ENCODE data around the gene CYSRT1.

The CYSRT1 gene

GRCh38 chr9:137186385-137186784 lies 38.6 kb upstream of the CYSRT1 start:
- H3K27me3 ChIP-seq (replicated peaks in 2 of 5; ENCODE audit: control insufficient read depth in 4 of 5, insufficient read depth in 5 of 5, low read length in 4 of 5): no peaks in the 10 kb centered on the region
- no peak overlapping the region for H3K27ac ChIP-seq (ENCODE audit: insufficient read depth in 1 of 2, low read depth in 1 of 2, low read length in 2 of 2, poor library complexity in 1 of 2, severe bottlenecking in 2 of 2)
- H3K4me3 ChIP-seq (ENCODE audit: control insufficient read depth in 1 of 7, extremely low read depth in 1 of 7, insufficient read depth in 4 of 7, low read depth in 2 of 7, low read length in 6 of 7): no peak overlapping the region
- ChIA-PET CTCF (interaction anchor here (1.8 to 6.1 kb wide), 2 partner anchors 10 to 15 kb away, joined by 5 to 33 read pairs; partner anchors contain the start of gene TPRN), POLR2A (interaction anchor here (0.6 kb wide), 1 partner anchor 437 kb away, joined by 8 read pairs; no protein-coding TSS in a partner anchor)
- WGBS (ENCODE audit: insufficient coverage): 96% methylated on average over 4 of the region's 6 CpGs
- DNase-seq: no peak
- no peaks in the 10 kb centered on the region for H3K9me3 ChIP-seq (ENCODE audit: control extremely low read depth in 1 of 5, control insufficient read depth in 4 of 5, insufficient read depth in 2 of 5, low read depth in 1 of 5, low read length in 4 of 5)
- H3K4me1 ChIP-seq (ENCODE audit: control extremely low read depth in 1 of 4, control insufficient read depth in 4 of 4, insufficient read depth in 4 of 4, low read length in 3 of 4): peaks cover 3 to 39% (median 36%) of the 10 kb centered on the region in 4 experiments
- H3K36me3 ChIP-seq (ENCODE audit: control insufficient read depth in 4 of 4, insufficient read depth in 4 of 4, low read length in 3 of 4): peaks cover 5 to 71% (median 48%) of the 10 kb centered on the region in 4 experiments

GRCh38 chr9:137187386-137187785 lies 37.6 kb upstream of the CYSRT1 start:
- no peak for DNase-seq
- H3K27me3 ChIP-seq (replicated peaks in 2 of 5; ENCODE audit: control insufficient read depth in 4 of 5, insufficient read depth in 5 of 5, low read length in 4 of 5): no peaks in the 10 kb centered on the region

GRCh38 chr9:137188086-137188489 lies 36.9 kb upstream of the CYSRT1 start:
- Histone ChIP-seq H3K27ac (ENCODE audit: insufficient read depth in 1 of 2, low read depth in 1 of 2, low read length in 2 of 2, poor library complexity in 1 of 2, severe bottlenecking in 2 of 2) (peak overlapping the region; percentile 70 to 90), H3K27me3 (replicated peaks in 2 of 5; ENCODE audit: control insufficient read depth in 4 of 5, insufficient read depth in 5 of 5, low read length in 4 of 5) (no peaks in the 10 kb centered on the region), H3K9me3 (ENCODE audit: control extremely low read depth in 1 of 5, control insufficient read depth in 4 of 5, insufficient read depth in 2 of 5, low read depth in 1 of 5, low read length in 4 of 5) (no peaks in the 10 kb centered on the region), H3K4me3 (ENCODE audit: control insufficient read depth in 1 of 7, extremely low read depth in 1 of 7, insufficient read depth in 4 of 7, low read depth in 2 of 7, low read length in 6 of 7) (peak overlapping the region; percentile 90 to 99 (median 96)), H3K36me3 (ENCODE audit: control insufficient read depth in 4 of 4, insufficient read depth in 4 of 4, low read length in 3 of 4) (peaks cover 5 to 74% (median 41%) of the 10 kb centered on the region in 4 experiments), H3K4me1 (ENCODE audit: control extremely low read depth in 1 of 4, control insufficient read depth in 4 of 4, insufficient read depth in 4 of 4, low read length in 3 of 4) (peaks cover 3 to 39% (median 36%) of the 10 kb centered on the region in 4 experiments)
- WGBS (ENCODE audit: insufficient coverage): 1% methylated on average over 21 of the region's 31 CpGs
- ChIA-PET POLR2A (interaction anchor here (1.3 to 2.0 kb wide), 2 partner anchors 18 to 36 kb away, joined by 4 read pairs; partner anchors contain the start of gene CYSRT1), CTCF (interaction anchor here (1.0 to 6.1 kb wide), 10 partner anchors 8 to 100 kb away, joined by 3 to 33 read pairs (median 4); partner anchors contain the start of genes RNF224 and TPRN)
- no peak for DNase-seq

More at GRCh38 chr9:137187386-137187785, 37.6 kb upstream of the CYSRT1 start:
- H3K36me3 ChIP-seq (ENCODE audit: control insufficient read depth in 4 of 4, insufficient read depth in 4 of 4, low read length in 3 of 4): peaks cover 5 to 75% (median 48%) of the 10 kb centered on the region in 4 experiments
- ChIA-PET POLR2A (interaction anchor here (2.0 kb wide), 1 partner anchor 19 kb away, joined by 4 read pairs; no protein-coding TSS in a partner anchor), CTCF (interaction anchor here (1.5 to 6.1 kb wide), 6 partner anchors 7 to 50 kb away, joined by 3 to 33 read pairs (median 7); partner anchors contain the start of genes RNF224 and TPRN)
- H3K27ac ChIP-seq (ENCODE audit: insufficient read depth in 1 of 2, low read depth in 1 of 2, low read length in 2 of 2, poor library complexity in 1 of 2, severe bottlenecking in 2 of 2): peak overlapping the region; percentile 70 to 90
- H3K4me1 ChIP-seq (ENCODE audit: control extremely low read depth in 1 of 4, control insufficient read depth in 4 of 4, insufficient read depth in 4 of 4, low read length in 3 of 4): peaks cover 3 to 39% (median 36%) of the 10 kb centered on the region in 4 experiments
- H3K4me3 ChIP-seq (ENCODE audit: control insufficient read depth in 1 of 7, extremely low read depth in 1 of 7, insufficient read depth in 4 of 7, low read depth in 2 of 7, low read length in 6 of 7): peak overlapping the region; percentile 90 to 99 (median 96)
- H3K9me3 ChIP-seq (ENCODE audit: control extremely low read depth in 1 of 5, control insufficient read depth in 4 of 5, insufficient read depth in 2 of 5, low read depth in 1 of 5, low read length in 4 of 5): no peaks in the 10 kb centered on the region
- 95% methylated on average over 13 of the region's 15 CpGs for WGBS (ENCODE audit: insufficient coverage)

GRCh38 chr9:137188490-137189296 lies 36.3 kb upstream of the CYSRT1 start, which contains the start of the genes ANAPC2 and SSNA1:
Gene ANAPC2 (minus strand): TSS chr9:137188560. CDS start chr9:137188532, 28 bp downstream.
Gene SSNA1 (plus strand): TSS chr9:137188676. CDS start chr9:137188727, 51 bp downstream.
- under 1% methylated on average over 78 of the region's 98 CpGs for WGBS (ENCODE audit: insufficient coverage)
- peaks cover 3 to 39% (median 36%) of the 10 kb centered on the region in 4 experiments for H3K4me1 ChIP-seq (ENCODE audit: control extremely low read depth in 1 of 4, control insufficient read depth in 4 of 4, insufficient read depth in 4 of 4, low read length in 3 of 4)
- H3K27me3 ChIP-seq (replicated peaks in 2 of 5; ENCODE audit: control insufficient read depth in 4 of 5, insufficient read depth in 5 of 5, low read length in 4 of 5): no peaks in the 10 kb centered on the region
- H3K9me3 ChIP-seq (ENCODE audit: control extremely low read depth in 1 of 5, control insufficient read depth in 4 of 5, insufficient read depth in 2 of 5, low read depth in 1 of 5, low read length in 4 of 5): no peaks in the 10 kb centered on the region
- ChIA-PET POLR2A (interaction anchor here (0.7 to 2.0 kb wide), 4 partner anchors 12 to 36 kb away, joined by 3 to 6 read pairs (median 4); partner anchors contain the start of genes CYSRT1 and TPRN), CTCF (interaction anchor here (0.6 to 6.1 kb wide), 17 partner anchors 8 to 100 kb away, joined by 3 to 33 read pairs (median 4); partner anchors contain the start of genes CYSRT1, LRRC26, RNF208 and RNF224)
- H3K36me3 ChIP-seq (ENCODE audit: control insufficient read depth in 4 of 4, insufficient read depth in 4 of 4, low read length in 3 of 4): peaks cover 5 to 69% (median 35%) of the 10 kb centered on the region in 4 experiments
- peak within 1 kb of the TSS; percentile 70 to 90 for H3K27ac ChIP-seq (ENCODE audit: insufficient read depth in 1 of 2, low read depth in 1 of 2, low read length in 2 of 2, poor library complexity in 1 of 2, severe bottlenecking in 2 of 2)
- DNase-seq: peak; percentile 92 to 97 (median 94)
- peak within 1 kb of the TSS; percentile 90 to 99 (median 96) for H3K4me3 ChIP-seq (ENCODE audit: control insufficient read depth in 1 of 7, extremely low read depth in 1 of 7, insufficient read depth in 4 of 7, low read depth in 2 of 7, low read length in 6 of 7)

- peaks cover 3 to 39% (median 36%) of the 10 kb centered on the region in 4 experiments for H3K4me1 ChIP-seq (ENCODE audit: control extremely low read depth in 1 of 4, control insufficient read depth in 4 of 4, insufficient read depth in 4 of 4, low read length in 3 of 4)
Observed at GRCh38 chr9:137189297-137190295, 35.4 kb upstream of the CYSRT1 start.

More at GRCh38 chr9:137189297-137190295, 35.4 kb upstream of the CYSRT1 start:
- Histone ChIP-seq H3K27me3 (replicated peaks in 2 of 5; ENCODE audit: control insufficient read depth in 4 of 5, insufficient read depth in 5 of 5, low read length in 4 of 5) (no peaks in the 10 kb centered on the region), H3K36me3 (ENCODE audit: control insufficient read depth in 4 of 4, insufficient read depth in 4 of 4, low read length in 3 of 4) (peaks cover 5 to 61% (median 29%) of the 10 kb centered on the region in 4 experiments), H3K4me3 (ENCODE audit: control insufficient read depth in 1 of 7, extremely low read depth in 1 of 7, insufficient read depth in 4 of 7, low read depth in 2 of 7, low read length in 6 of 7) (peak overlapping the region; percentile 90 to 99 (median 96)), H3K9me3 (ENCODE audit: control extremely low read depth in 1 of 5, control insufficient read depth in 4 of 5, insufficient read depth in 2 of 5, low read depth in 1 of 5, low read length in 4 of 5) (no peaks in the 10 kb centered on the region), H3K27ac (ENCODE audit: insufficient read depth in 1 of 2, low read depth in 1 of 2, low read length in 2 of 2, poor library complexity in 1 of 2, severe bottlenecking in 2 of 2) (peak overlapping the region; percentile 68 to 90)
- no peak for DNase-seq
- WGBS (ENCODE audit: insufficient coverage): 57% methylated on average over 14 of the region's 23 CpGs
- CTCF ChIA-PET: interaction anchor here (0.6 to 6.1 kb wide), 18 partner anchors 9 to 60 kb away, joined by 3 to 33 read pairs (median 4); partner anchors contain the start of genes CYSRT1, LRRC26, RNF208 and RNF224
- POLR2A ChIA-PET: interaction anchor here (0.7 to 2.0 kb wide), 4 partner anchors 11 to 35 kb away, joined by 3 to 6 read pairs (median 4); partner anchors contain the start of genes CYSRT1 and TPRN

Data from common myeloid progenitor, CD34-positive (primary cell).